Stimulated activated CD4-positive, alpha-beta T cell treated with anti-CD3 and anti-CD28 coated beads, Interleukin-4, amount 100 ng/mL, for 1 hour (primary cell): Measurements from ENCODE around the gene PPP2R5D.
"Not testable (repeated sequence)": the region's sequence is repeated elsewhere in the genome, so short reads cannot be mapped to it uniquely, and the experiment has no call there.

Source experiments
- DNase-seq: peaks from one replicate; pipeline ENCODE4 v3.0.0-alpha.2; 2020

Gene PPP2R5D

GRCh38 chr6:42998205-42998604 is 13.8 kb downstream of the PPP2R5D start:
- DNase-seq, result not testable (repeated sequence)

GRCh38 chr6:43001843-43002242 is 17.5 kb downstream of the PPP2R5D start:
- no peak for DNase-seq

- no peak for DNase-seq
Measured at GRCh38 chr6:43005844-43006243, 21.5 kb downstream of the PPP2R5D start.

DNA sequence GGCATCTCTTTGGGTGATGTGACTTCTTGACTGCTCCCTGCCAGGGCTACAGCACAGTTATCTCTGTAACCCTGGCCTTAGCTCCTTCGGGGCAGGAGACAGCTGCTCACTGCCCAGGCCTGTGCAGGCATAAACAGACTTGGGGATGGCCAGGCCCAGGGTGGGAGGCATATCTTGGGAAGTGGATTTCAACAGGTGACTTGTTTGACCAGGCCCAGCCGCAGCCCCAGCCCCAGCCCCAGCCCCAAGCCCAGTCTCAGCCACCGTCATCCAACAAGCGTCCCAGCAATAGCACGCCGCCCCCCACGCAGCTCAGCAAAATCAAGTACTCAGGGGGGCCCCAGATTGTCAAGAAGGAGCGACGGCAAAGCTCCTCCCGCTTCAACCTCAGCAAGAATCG is 21.9 kb downstream of the PPP2R5D start:
- DNase-seq, result no peak

- no peak for DNase-seq
Measured at GRCh38 chr6:43007126-43007525, 22.8 kb downstream of the PPP2R5D start.

DNA sequence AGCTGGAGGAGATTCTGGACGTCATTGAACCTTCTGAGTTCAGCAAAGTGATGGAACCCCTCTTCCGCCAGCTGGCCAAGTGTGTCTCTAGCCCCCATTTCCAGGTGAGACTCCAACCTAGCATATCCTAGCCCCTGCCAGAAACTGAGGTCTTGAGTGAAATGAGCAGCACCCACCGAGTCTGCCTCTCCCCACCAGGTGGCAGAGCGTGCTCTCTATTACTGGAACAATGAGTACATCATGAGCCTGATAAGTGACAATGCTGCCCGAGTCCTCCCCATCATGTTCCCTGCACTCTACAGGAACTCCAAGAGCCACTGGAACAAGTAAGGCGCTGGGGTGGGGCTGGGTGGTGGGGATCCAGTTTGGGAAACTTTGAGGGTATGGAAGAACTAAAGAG is 24.8 kb downstream of the PPP2R5D start:
- peak; percentile 47 for DNase-seq

DNA sequence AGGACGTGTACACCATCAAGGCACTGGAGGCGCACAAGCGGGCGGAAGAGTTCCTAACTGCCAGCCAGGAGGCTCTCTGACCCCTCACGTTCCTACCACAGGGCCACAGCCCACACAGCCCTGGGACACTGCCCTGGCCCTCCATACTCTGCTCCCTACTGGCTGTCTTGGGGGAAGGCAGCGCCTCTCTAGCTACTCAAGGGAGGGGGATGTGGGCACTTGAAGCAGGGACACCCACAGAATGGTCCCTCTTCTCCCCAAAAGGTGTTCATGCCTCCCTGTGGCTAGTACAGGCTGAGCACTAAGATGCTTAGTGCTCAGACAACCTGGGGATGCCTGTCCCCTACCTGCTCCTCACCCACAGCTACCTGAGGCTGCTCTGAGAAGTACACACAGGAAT is 26.8 kb downstream of the PPP2R5D start:
- no peak for DNase-seq

GRCh38 chr6:43012364-43012763 is 28.0 kb downstream of the PPP2R5D start:
- no peak for DNase-seq

DNA sequence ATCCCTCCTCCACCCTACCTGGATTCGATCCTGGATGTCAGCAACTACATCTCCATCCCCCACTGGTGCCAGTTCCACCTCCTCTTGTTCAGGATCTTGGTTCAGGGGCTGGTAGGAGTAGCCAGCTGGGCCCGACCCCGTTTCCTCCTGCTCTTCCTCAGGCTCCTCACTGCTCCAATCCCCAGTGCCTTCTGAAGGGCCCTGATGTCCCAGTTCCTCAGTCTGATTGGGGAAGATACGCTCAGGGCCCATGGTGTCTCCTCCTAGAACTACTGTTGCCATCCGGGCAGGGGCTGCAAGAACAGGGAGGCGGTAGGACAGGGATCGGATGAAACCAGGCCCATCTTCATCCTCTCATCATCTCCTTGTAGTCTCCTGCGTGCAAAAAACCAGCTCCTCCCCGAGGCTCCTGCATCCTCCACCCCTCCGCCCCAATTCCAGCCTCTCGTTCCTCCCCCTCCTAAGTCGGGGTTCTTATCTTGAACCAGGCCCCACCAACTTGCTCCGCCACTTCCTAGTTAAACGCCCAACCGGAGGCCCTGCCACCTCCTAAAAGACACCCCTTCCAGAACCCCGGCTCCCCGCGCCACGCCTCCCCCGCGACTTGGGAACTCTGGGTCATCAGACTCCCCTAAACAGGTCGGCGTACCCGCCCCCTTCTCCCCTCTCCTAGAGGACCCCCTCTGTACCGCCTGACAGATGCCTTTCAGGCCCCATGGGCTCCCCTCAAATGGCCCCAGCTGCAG is 28.9 kb downstream of the PPP2R5D start:
- no peak for DNase-seq

DNA sequence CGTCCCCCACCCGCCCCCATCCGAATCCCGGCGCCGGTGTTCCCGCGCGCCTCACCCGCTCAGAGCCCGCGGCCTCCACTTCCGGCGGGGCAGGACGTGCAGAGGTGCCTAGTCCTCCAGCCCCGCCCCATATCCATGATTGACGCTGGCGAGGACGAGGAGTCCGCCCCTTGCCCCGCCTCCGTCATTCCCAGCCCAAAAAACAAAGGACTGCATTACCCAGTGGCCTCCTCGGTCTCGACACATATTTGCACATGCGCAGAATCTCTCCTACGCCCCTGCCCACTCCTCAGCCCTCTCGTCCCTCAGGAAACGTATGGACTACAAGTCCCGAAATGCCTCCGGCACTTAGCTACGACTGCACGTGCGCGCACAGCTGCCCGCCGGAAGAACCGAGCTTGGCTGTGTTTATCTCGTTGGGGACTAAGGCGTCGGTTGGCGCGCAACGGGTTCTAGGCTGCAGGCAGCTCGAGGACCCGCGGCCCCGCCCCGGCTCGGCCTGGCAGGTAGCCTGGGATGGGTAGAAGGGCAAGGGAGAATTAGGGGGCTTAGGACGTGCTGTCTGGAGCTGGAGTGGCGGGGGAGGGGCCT is 29.6 kb downstream of the PPP2R5D start, which contains the start of the genes KLHDC3 and MEA1:
Gene KLHDC3 (plus strand): TSS at position 407 of the 591 bp plus-strand sequence. CDS start 2,944 bp downstream, outside the sequence.
Gene MEA1 (minus strand): TSS at position 104 of the 591 bp plus-strand sequence. CDS start 133 bp downstream, outside the sequence.
- peak; percentile 98 for DNase-seq

- no peak for DNase-seq
Measured at GRCh38 chr6:43014434-43014909, 30.1 kb downstream of the PPP2R5D start.

GRCh38 chr6:43016176-43016942 is 32.0 kb downstream of the PPP2R5D start:
- no peak for DNase-seq

DNA sequence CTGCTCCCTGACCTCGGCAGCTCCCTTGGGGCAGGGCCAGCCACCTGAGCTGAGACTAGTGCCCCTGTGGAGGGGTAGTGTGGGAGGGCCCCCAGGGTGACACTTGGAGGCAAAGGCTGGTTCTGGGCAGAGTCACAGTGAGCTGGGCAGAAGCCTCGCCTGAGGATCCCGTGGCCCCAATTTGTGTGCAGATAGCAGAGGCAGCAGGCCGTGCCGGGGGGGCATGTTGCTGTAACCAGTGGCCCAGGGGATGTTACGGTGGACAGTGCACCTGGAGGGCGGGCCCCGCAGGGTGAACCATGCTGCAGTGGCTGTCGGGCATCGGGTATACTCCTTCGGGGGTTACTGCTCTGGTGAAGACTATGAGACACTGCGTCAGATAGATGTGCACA is 32.6 kb downstream of the PPP2R5D start:
- DNase-seq, result no peak

DNA sequence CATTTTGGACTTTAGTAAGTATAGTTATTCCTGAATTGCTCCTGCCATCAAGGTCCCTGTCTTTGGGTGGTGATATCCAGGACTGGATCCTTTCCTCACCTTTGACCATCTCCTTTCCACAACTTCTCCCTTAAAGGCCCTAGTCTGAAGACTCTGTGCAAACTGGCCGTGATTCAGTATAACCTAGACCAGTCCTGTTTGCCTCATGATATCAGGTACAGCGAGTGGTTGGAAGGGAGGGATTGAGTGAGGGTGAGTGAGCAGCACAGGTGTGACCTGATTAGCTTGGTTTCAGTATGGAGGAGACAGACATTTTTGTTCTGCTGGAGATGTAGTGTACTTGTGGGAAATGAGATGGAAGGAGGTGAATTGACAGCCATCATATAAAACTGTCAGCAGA is 34.8 kb downstream of the PPP2R5D start:
- no peak for DNase-seq

DNA sequence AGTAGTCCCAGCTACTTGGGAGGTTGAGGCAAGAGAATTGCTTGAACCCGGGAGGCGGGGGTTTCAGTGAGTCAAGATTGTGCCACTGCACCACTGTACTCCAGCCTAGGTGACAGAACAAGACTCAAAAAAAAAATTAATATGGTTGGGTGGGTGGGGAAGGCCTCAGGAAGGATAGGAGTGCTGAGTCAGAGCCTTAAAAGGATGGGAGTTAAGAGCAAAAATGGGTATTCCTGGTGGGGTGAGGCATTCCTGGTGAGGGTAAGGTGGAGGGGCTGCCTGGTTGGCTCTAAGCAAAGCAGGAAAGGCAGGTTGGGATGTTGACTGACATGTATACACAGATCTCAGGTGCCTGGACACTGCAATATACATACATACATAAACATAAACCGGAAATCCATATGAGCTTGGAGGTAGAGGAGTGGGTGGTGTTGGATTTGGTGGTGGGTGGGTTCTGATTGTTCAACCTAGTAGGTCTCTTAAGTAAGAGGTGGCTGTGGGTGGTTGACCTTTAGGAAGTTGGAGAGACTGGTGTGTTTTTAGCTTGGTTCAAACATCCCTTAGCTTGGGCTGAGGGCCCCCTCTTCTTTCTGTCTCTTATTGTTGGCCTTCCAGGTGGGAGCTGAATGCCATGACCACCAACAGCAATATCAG is 35.8 kb downstream of the PPP2R5D start:
- no peak for DNase-seq

GRCh38 chr6:43020847-43021246 is 36.5 kb downstream of the PPP2R5D start:
- DNase-seq, result no peak

DNA sequence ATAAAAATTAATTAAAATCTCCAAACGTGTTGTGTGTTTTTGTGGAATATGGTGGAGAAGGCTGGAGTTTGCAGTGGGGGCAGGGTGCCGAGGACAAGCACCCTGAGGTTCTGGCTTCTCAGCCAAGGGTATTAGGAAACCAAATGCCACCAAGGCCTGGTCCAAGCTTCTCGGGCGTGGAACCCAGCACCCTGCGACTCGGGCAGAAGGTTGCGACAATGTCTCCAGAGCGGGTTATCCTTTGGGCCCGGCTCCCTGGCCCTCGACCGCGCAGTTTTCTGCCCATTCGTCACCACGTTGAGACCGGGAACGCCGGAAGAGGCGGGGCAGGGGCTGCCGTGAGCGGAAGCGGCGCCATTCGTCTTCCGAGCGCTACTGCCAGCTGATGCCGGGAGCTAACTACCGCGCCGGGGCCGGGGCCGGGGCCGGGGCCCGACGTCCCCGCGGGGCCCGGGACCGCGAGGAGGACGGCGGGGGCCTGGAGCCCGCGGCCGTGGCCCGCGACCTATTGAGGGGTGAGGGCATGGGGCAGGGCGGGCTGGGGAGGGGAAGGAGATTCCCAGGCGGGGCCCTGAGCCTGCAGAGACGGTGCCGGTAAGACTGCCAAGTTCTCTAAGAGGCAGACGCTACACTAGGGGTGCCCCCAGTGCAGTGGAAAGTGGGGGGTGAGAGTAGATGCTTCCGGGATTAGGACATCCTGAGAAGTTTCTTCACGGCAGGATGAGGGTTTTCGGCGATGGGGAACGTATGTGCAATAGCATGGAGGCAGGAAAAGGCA is 37.1 kb downstream of the PPP2R5D start, which contains the start of gene RRP36:
Gene RRP36 (plus strand): TSS at position 354 of the 778 bp plus-strand sequence. CDS start 32 bp downstream, at position 386.
- peak; percentile 80 for DNase-seq

GRCh38 chr6:43024436-43024835 is 40.1 kb downstream of the PPP2R5D start:
- no peak for DNase-seq

- DNase-seq, result no peak
Measured at GRCh38 chr6:43026365-43026764, 42.0 kb downstream of the PPP2R5D start.

DNA sequence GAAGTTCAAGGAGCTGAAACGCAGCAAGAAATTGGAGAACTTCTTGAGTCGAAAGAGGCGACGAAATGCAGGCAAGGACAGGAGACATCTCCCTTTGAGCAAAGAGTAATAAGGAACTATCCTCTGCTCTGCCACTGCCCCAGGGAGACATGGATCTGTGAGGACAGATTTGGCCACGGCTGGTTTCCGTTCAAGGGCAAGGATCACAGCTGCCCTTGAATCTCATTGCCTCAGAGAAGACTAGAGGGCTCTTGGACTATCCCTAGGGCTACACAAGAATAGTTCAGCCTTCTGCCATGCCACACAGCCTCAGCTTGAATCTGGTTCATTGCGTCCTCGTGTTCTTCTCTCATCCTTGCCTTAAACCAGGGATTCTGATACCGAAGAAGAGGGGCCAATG is 44.8 kb downstream of the PPP2R5D start:
- DNase-seq, result no peak

GRCh38 chr6:43032326-43032725 is 48.0 kb downstream of the PPP2R5D start:
- DNase-seq, result no peak
